OCI-LY1 (cell line): ENCODE measurements around the gene IL36RN.

ENCODE experiments used
- H2AFZ ChIP-seq: fragments of 200-600 bp; sonication (generic), shearing (Covaris generic); 2 replicates; pipeline ENCODE4 v1.6.0; 2014; ENCODE audit warnings: antibody characterized with exemption, mild to moderate bottlenecking, low read length
- H3F3A ChIP-seq: fragments of 200-600 bp; sonication (generic), shearing (Covaris generic); 2 replicates; pipeline ENCODE4 v1.6.0; 2014; ENCODE audit warnings: mild to moderate bottlenecking, antibody characterized with exemption, low read length, moderate library complexity; ENCODE audit not compliant: insufficient read depth
- H3K27ac ChIP-seq: fragments of 200-600 bp; sonication (generic); 2 replicates; pipeline ENCODE4 v1.5.1; 2014; ENCODE audit warnings: low read length, mixed run types, mild to moderate bottlenecking, low read depth; ENCODE audit not compliant: poor library complexity, severe bottlenecking
- H3K27me3 ChIP-seq: fragments of 200-600 bp; sonication (generic); 2 replicates; pipeline ENCODE4 v1.6.0; 2014; ENCODE audit warnings: antibody characterized with exemption, mild to moderate bottlenecking, low read length, moderate library complexity; ENCODE audit not compliant: insufficient read depth
- H3K36me3 ChIP-seq: fragments of 200-600 bp; sonication (generic); 2 replicates; pipeline ENCODE4 v1.6.1; 2014; ENCODE audit warnings: mild to moderate bottlenecking, antibody characterized with exemption, low read length, moderate library complexity, mixed read lengths; ENCODE audit not compliant: insufficient read depth
- H3K4me1 ChIP-seq: fragments of 200-600 bp; sonication (generic); 2 replicates; pipeline ENCODE4 v1.5.1; 2014; ENCODE audit warnings: mild to moderate bottlenecking, low read length, moderate library complexity; ENCODE audit not compliant: insufficient read depth, severe bottlenecking
- H3K4me2 ChIP-seq: fragments of 200-600 bp; sonication (generic), shearing (Covaris generic); 2 replicates; pipeline ENCODE4 v1.6.1; 2014; ENCODE audit warnings: low read length
- H3K4me3 ChIP-seq: fragments of 200-600 bp; sonication (generic); 2 replicates; pipeline ENCODE4 v1.5.1; 2014; ENCODE audit warnings: low read length, low read depth, mild to moderate bottlenecking, mixed read lengths; ENCODE audit not compliant: poor library complexity, severe bottlenecking
- H3K79me2 ChIP-seq: fragments of 200-600 bp; shearing (Covaris generic); 2 replicates; pipeline ENCODE4 v1.6.1; 2016; ENCODE audit warnings: mixed run types, low read length, mixed read lengths; ENCODE audit not compliant: insufficient read depth
- H3K9ac ChIP-seq: fragments of 200-600 bp; sonication (generic), shearing (Covaris generic); 2 replicates; pipeline ENCODE4 v1.6.1; 2014; ENCODE audit warnings: mild to moderate bottlenecking, low read length, mixed read lengths
- H3K9me2 ChIP-seq: fragments of 200-600 bp; sonication (generic), shearing (Covaris generic); 2 replicates; pipeline ENCODE4 v1.6.1; 2014; ENCODE audit warnings: low read depth, mild to moderate bottlenecking, low read length, mixed read lengths
- H3K9me3 ChIP-seq: fragments of 200-600 bp; shearing (Covaris generic); 2 replicates; pipeline ENCODE4 v1.6.1; 2014; ENCODE audit warnings: low read length, mixed read lengths
- H4K20me1 ChIP-seq: fragments of 200-600 bp; sonication (generic), shearing (Covaris generic); 2 replicates; pipeline ENCODE4 v1.6.0; 2016; ENCODE audit warnings: mild to moderate bottlenecking, low read length; ENCODE audit not compliant: insufficient read depth
- EZH2 ChIP-seq: fragments of 200-600 bp; sonication (generic), shearing (Covaris generic); IDR thresholded peaks from 2 replicates; pipeline ENCODE4 v1.8.0; 2017; ENCODE audit warnings: borderline replicate concordance, mixed run types, mild to moderate bottlenecking, antibody characterized with exemption, low read length, moderate library complexity, mixed read lengths
- TF ChIP-seq, protein P1 (sequence below): fragments of 200-600 bp; sonication (generic), shearing (Covaris generic); IDR thresholded peaks from 2 replicates; pipeline ENCODE4 v1.5.1; 2017; ENCODE audit warnings: mild to moderate bottlenecking, antibody characterized with exemption, low read length, moderate library complexity, mixed read lengths

IL36RN gene

GRCh38 chr2:113018509-113018908 is 40.5 kb upstream of the IL36RN start:
- Histone ChIP-seq H3K4me3 (no peak overlapping the region), H3K4me2 (no peak overlapping the region), H3F3A (no peaks in the 10 kb centered on the region), H3K27ac (no peak overlapping the region), H3K27me3 (no peaks in the 10 kb centered on the region), H4K20me1 (no peaks in the 10 kb centered on the region), H2AFZ (no peak overlapping the region), H3K79me2 (no peaks in the 10 kb centered on the region), H3K9me3 (no peaks in the 10 kb centered on the region), H3K9me2 (no peaks in the 10 kb centered on the region), H3K36me3 (no peaks in the 10 kb centered on the region), H3K9ac (no peak overlapping the region), H3K4me1 (no peaks in the 10 kb centered on the region)
- TF ChIP-seq, protein P1, sequence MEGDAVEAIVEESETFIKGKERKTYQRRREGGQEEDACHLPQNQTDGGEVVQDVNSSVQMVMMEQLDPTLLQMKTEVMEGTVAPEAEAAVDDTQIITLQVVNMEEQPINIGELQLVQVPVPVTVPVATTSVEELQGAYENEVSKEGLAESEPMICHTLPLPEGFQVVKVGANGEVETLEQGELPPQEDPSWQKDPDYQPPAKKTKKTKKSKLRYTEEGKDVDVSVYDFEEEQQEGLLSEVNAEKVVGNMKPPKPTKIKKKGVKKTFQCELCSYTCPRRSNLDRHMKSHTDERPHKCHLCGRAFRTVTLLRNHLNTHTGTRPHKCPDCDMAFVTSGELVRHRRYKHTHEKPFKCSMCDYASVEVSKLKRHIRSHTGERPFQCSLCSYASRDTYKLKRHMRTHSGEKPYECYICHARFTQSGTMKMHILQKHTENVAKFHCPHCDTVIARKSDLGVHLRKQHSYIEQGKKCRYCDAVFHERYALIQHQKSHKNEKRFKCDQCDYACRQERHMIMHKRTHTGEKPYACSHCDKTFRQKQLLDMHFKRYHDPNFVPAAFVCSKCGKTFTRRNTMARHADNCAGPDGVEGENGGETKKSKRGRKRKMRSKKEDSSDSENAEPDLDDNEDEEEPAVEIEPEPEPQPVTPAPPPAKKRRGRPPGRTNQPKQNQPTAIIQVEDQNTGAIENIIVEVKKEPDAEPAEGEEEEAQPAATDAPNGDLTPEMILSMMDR = no peak
- no peak for TF ChIP-seq EZH2

GRCh38 chr2:113021312-113021711 is 37.7 kb upstream of the IL36RN start:
- no peak overlapping the region for H3K4me3 ChIP-seq
- H3K9ac ChIP-seq = no peak overlapping the region
- H3K79me2 ChIP-seq = no peaks in the 10 kb centered on the region
- no peaks in the 10 kb centered on the region for H4K20me1 ChIP-seq
- H2AFZ ChIP-seq = no peak overlapping the region
- no peaks in the 10 kb centered on the region for H3K27me3 ChIP-seq
- no peaks in the 10 kb centered on the region for H3K9me3 ChIP-seq
- no peak overlapping the region for H3K4me2 ChIP-seq
- TF ChIP-seq EZH2 = no peak
- TF ChIP-seq, protein P1 = no peak
- no peaks in the 10 kb centered on the region for H3K36me3 ChIP-seq
- H3K4me1 ChIP-seq = no peaks in the 10 kb centered on the region
- H3K27ac ChIP-seq = no peak overlapping the region
- H3K9me2 ChIP-seq = no peaks in the 10 kb centered on the region
- no peaks in the 10 kb centered on the region for H3F3A ChIP-seq

GRCh38 chr2:113024764-113025163 is 34.2 kb upstream of the IL36RN start:
- H3K36me3 ChIP-seq = no peaks in the 10 kb centered on the region
- no peaks in the 10 kb centered on the region for H3K4me1 ChIP-seq
- H2AFZ ChIP-seq = no peak overlapping the region
- H3K27me3 ChIP-seq = no peaks in the 10 kb centered on the region
- no peaks in the 10 kb centered on the region for H3F3A ChIP-seq
- H4K20me1 ChIP-seq = no peaks in the 10 kb centered on the region
- no peaks in the 10 kb centered on the region for H3K9me2 ChIP-seq
- H3K9me3 ChIP-seq = no peaks in the 10 kb centered on the region
- TF ChIP-seq, protein P1 = no peak
- TF ChIP-seq EZH2 = no peak
- H3K4me3 ChIP-seq = no peak overlapping the region
- H3K9ac ChIP-seq = no peak overlapping the region
- no peak overlapping the region for H3K27ac ChIP-seq
- no peaks in the 10 kb centered on the region for H3K79me2 ChIP-seq
- H3K4me2 ChIP-seq = no peak overlapping the region
